ENCODE results near the gene CCR5.
"Not testable (repeated sequence)": the region's sequence is repeated elsewhere in the genome, so short reads cannot be mapped to it uniquely, and the experiment has no call there.

CCR5 gene

DNA sequence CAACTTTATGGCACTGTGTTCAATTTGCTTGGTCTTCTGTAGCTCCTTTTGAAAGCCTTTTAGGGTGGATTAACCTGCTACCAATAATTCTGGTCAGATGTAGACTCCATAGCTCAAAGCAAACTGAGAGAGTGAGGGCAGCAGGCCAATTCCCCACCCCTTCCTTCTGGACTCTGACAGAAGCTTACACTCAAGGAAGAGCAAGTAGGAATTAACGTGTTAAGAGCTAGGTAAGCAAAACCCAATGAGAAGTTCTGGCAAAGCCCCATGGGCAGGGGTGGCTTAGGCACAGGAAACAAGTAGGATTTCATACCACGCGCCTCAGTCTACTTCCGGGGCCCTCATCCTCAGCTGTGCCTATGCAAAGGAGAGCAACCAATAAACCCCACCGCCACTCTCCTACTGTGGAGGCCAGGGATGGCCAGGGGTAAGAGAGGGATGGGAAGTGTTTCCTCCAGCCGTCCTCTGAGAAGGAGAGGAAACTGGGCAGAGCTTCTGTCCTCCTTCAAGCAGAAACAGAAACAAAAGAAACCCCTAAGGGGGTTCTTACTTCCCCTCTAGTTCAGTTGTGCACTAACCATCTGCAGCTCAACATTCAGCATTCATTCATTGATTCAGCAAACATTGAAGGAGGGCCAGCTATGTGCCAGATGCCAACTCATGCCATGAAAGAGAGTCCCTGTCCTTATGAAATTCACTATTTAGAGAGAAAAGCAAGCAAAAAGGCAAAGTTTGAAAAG lies 12.6 kb downstream of the CCR5 start:
- Histone ChIP-seq H3K27ac (no peak overlapping the region), H3K4me3 (no peak overlapping the region)
- no peak for TF ChIP-seq CTCF (IDR thresholded peaks at IDR 0.05)
- peak; percentile 50 for DNase-seq (ENCODE audit: low spot score)

GRCh38 chr3:46383951-46384330 lies 13.2 kb downstream of the CCR5 start:
- no peak overlapping the region for H3K27ac ChIP-seq
- TF ChIP-seq CTCF (IDR thresholded peaks at IDR 0.05) = no peak
- DNase-seq (ENCODE audit: low spot score) = no peak
- H3K4me3 ChIP-seq = no peak overlapping the region

GRCh38 chr3:46386205-46386604 lies 15.5 kb downstream of the CCR5 start:
- no peak overlapping the region for H3K27ac ChIP-seq
- no peak for TF ChIP-seq CTCF (IDR thresholded peaks at IDR 0.05)
- no peak for DNase-seq (ENCODE audit: low spot score)
- H3K4me3 ChIP-seq = no peak overlapping the region

GRCh38 chr3:46388847-46389246 lies 18.1 kb downstream of the CCR5 start:
- not testable (repeated sequence) for H3K4me3 ChIP-seq; H3K27ac ChIP-seq; DNase-seq (ENCODE audit: low spot score)

DNA sequence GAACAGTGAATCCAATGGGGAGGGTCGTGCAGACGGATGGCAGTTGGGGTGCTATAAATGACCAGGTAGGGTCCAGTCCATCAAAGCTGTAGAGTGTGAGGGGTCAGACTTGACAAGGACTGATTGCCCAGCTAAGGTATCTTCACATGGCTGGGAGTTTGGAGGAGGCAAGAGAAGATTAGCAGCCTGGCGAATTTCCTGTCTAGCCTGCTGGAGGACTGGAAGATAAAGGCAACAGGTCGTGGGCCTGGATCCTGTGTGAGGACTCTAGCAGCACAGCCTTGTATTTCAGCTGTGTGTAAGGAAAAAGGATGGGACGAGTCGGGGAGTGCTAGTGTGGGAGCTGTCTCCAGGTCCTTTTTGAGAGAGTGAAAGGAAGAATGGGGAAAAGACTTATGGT lies 18.6 kb downstream of the CCR5 start:
- DNase-seq (ENCODE audit: low spot score) = peak; percentile 28
- no peak for TF ChIP-seq CTCF (IDR thresholded peaks at IDR 0.05)
- Histone ChIP-seq H3K27ac (no peak overlapping the region), H3K4me3 (no peak overlapping the region)

DNA sequence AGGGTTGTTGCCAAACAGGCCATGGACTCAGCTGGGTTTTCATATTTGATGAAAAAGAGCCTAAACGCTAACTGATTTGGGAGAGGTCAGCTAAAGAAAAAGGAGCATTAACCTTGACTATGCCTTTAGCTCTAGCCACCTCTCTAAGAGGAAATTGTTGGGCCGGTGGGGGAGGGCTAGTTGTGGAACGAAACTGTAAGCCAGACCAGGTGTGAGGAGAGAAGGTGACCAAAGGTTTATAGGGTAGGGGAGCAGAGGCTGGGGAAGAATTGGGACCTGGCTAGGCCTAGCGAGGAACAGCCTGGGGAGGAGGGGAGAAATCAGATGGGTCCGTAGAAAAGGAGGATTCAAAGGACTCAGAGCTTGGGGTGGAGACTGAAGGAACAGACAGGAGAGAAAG lies 20.8 kb downstream of the CCR5 start:
- peak; percentile 31 for DNase-seq (ENCODE audit: low spot score)
- H3K4me3 ChIP-seq = not testable (repeated sequence)

GRCh38 chr3:46393011-46393410 lies 22.3 kb downstream of the CCR5 start:
- peak; percentile 33 for DNase-seq (ENCODE audit: low spot score)
- no peak overlapping the region for H3K27ac ChIP-seq
- H3K4me3 ChIP-seq = no peak overlapping the region
- no peak for TF ChIP-seq CTCF (IDR thresholded peaks at IDR 0.05)

More for the DNA sequence above, 20.8 kb downstream of the CCR5 start:
- not testable (repeated sequence) for H3K27ac ChIP-seq

- no peak for TF ChIP-seq CTCF (IDR thresholded peaks at IDR 0.05)
- peak; percentile 33 for DNase-seq (ENCODE audit: low spot score)
- Histone ChIP-seq H3K27ac (no peak overlapping the region), H3K4me3 (no peak overlapping the region)
Measured at GRCh38 chr3:46393554-46394434, 23.0 kb downstream of the CCR5 start.

Measured in coronary artery (tissue), 2 donors.